Heart right ventricle (tissue), 16 donors: ENCODE data around the gene RAD51B. TPM values are rescaled to one million over a fixed set of nuclear protein-coding genes. Genes with fewer than 3 reads are reported as not detected.
A peak's percentile ranks its signal among the peaks of the same experiment; 100 is the strongest.

Source experiments
- ATAC-seq, 8 donors: fragments of 200-7000 bp; cut with Tn5 transposase; one replicate each; pipeline ENCODE4 v1.9.1; 2020; ENCODE audit warnings: mild to moderate bottlenecking in 8 of 8, moderate library complexity in 8 of 8, moderate number of reproducible peaks in 1 of 8
- DNase-seq, 2 donors: peaks; one replicate each; pipeline ENCODE4 v3.0.0-alpha.2; 2020
- H3K27ac ChIP-seq, 10 donors: fragments of 200-600 bp; sonication (generic) in 2 of 10; one replicate each; pipeline versions ENCODE4 v1.5.0 to v1.8.0; 2020 to 2022; ENCODE audit warnings: mild to moderate bottlenecking in 3 of 10
- H3K27me3 ChIP-seq, 7 donors: fragments of 200-600 bp; one replicate each; pipeline ENCODE4 v1.8.0; 2021 to 2022; ENCODE audit warnings: mild to moderate bottlenecking in 2 of 7
- H3K36me3 ChIP-seq, 9 donors: fragments of 200-600 bp; sonication (generic) in 1 of 9; one replicate each; pipeline versions ENCODE4 v1.5.0 to v1.8.0; 2020 to 2022; ENCODE audit warnings: mild to moderate bottlenecking in 2 of 9
- H3K4me1 ChIP-seq, 9 donors: fragments of 200-600 bp; sonication (generic) in 1 of 9; one replicate each; pipeline versions ENCODE4 v1.5.0 to v1.8.0; 2020 to 2022; ENCODE audit warnings: mild to moderate bottlenecking in 4 of 9
- H3K4me3 ChIP-seq, 10 donors: fragments of 200-600 bp; sonication (generic) in 2 of 10; one replicate each; pipeline versions ENCODE4 v1.5.0 to v1.8.0; 2020 to 2022; ENCODE audit warnings: mild to moderate bottlenecking in 7 of 10, moderate library complexity in 2 of 10
- H3K9me3 ChIP-seq, 11 donors: fragments of 200-600 bp in 10 of 11; sonication (generic) in 2 of 11; one replicate each; pipeline versions ENCODE4 v1.5.0 to v1.8.0; 2013 to 2022; ENCODE audit warnings: mild to moderate bottlenecking in 2 of 11, control low read depth in 1 of 11, moderate library complexity in 1 of 11
- CTCF ChIP-seq, 9 donors: fragments of 200-600 bp; sonication (generic) in 2 of 9; IDR thresholded peaks; one replicate each; pipeline versions ENCODE4 v1.5.0 to v1.8.0; 2021 to 2022; ENCODE audit warnings: antibody characterized with exemption in 9 of 9, mild to moderate bottlenecking in 5 of 9, moderate library complexity in 1 of 9
- WGBS, 2 donors: extraction: QIAGEN DNeasy Blood & Tissue Kit; methylation state at CpG; one replicate each; pipeline ENCODE4 v1.1.7; 2013; ENCODE audit warnings: inconsistent platforms in 1 of 2; 5-methylcytosine and 5-hydroxymethylcytosine counted together
- intact Hi-C, 10 donors: fragments of 100-400 bp; cut with DNase I; formaldehyde crosslinking; loops; one replicate each; pipeline versions ENCODE4 v1.11.1 to v1.14.2; 2022
- polyA plus RNA-seq, 2 donors: library from polyadenylated mRNA; stranded (reverse); fragments of 200-250 nt; gene quantifications; one replicate each; pipeline ENCODE4 v1.2.3, GENCODE V29; 2013
- total RNA-seq, 10 donors: library from RNA; stranded (reverse); fragmentation: NEBNext Ultra II Directional in 3 of 10; extraction: Animal tissue kit (Norgen Biotek cat#: 25700) in 3 of 10; gene quantifications; one replicate each; pipeline versions ENCODE4 v1.2.1 to v1.2.4, GENCODE V29; 2021 to 2023
- donor health status: Arrhythmogenic right ventricular cardiomyopathy.
- donor health status: ischemic (EF 13 %, LVEDD 7.1; RV severe dilation, severe dysfunction).
- donor health status: healthy with polysubstance abuse.
- donor health status: DM: no; HTN: yes; CAD: no.
- donor health status: DM: no; HTN: no; CAD: no.
- donor health status: ischemic (EF 25% LVEDD 6.9; RV normal size, moderate dysfunction).
- donor health status: ischemic (EF 25% LVEDD 5.7; RV mildly dilated, moderate dysfunction).
- donor health status: healthy.
- donor health status: DM: yes; HTN: yes; CAD: no.
- donor health status: Ischemic cardiomyopathy.
- donor health status: ischemic (EF 35%, LVEDD 5.7; RV mildly dilated, moderate dysfunction).
- donor health status: nonischemic (EF 11% LVEDD 7.7; RV severe dilation, severe dysfunction).
- donor health status: DM: yes; HTN: yes; CAD: no.
- donor health status: PGD.
- donor health status: ischemic (EF 29% LVEDD 5.4; RV normal size, mild dysfunction).
- donor health status: nonischemic (EF 23%, LVEDD 6.1; RV moderate dilation, normal function).

The RAD51B gene
- total and polyA plus RNA-seq, 12 donors = 0.88 to 8.6 (median 3.5) TPM

- H3K4me1 ChIP-seq = peaks cover 7 to 34% (median 17%) of the 10 kb centered on the region in 9 donors
- DNase-seq (no peak), ATAC-seq (no peak)
- 73 to 77% methylated on average over 2 of the region's 2 CpGs for WGBS, 2 donors
- H3K36me3 ChIP-seq = no peaks in the 10 kb centered on the region
- intact Hi-C loops = no loop called here
- H3K9me3 ChIP-seq = no peaks in the 10 kb centered on the region
- TF ChIP-seq CTCF (IDR thresholded peaks at IDR 0.05) = no peak
- H3K4me3 ChIP-seq = no peak overlapping the region
- H3K27ac ChIP-seq = peak overlapping the region in 1 of 10 donors; percentile 25
- no peaks in the 10 kb centered on the region for H3K27me3 ChIP-seq
These were observed 316.0 kb downstream of the RAD51B start for GRCh38 chr14:68135566-68135965.

GRCh38 chr14:68137704-68138619 lies 318.4 kb downstream of the RAD51B start:
- H3K4me3 ChIP-seq = no peak overlapping the region
- 80% methylated on average over 3 of the region's 3 CpGs for WGBS, 2 donors

DNA sequence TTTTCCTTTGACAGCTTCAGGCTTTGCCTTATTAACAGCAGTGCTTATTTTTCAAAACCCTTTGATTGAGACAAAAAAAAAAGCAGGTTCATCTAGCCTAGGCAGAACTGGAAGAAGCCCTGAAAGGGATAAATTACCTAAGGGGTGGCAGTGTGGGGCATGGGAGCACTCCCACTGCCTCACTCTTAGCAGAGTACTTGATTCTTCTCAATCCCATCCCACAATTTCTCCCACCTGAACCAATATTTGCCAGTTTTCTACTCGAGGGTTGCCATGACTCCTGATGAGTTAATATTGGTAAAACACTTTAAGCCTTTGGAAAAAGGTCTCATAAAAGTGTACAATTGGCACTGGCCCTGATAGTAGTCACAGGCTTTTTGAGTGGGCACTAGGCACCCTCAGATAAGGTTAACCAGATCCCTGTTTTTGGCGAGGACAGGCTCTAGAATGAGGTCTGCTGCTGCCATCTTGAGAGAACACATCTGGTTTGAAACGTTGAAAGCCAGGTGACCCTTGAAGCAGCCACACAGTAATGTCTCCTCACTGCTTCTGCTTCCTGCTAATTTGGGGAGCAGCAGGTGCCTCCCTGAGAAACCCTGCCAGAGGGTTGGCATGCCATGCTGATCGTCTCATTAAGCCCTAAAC lies 320.0 kb downstream of the RAD51B start:
- no peak overlapping the region for H3K4me3 ChIP-seq
- no peaks in the 10 kb centered on the region for H3K36me3 ChIP-seq
- peak overlapping the region in 9 of 10 donors; percentile 5 to 78 (median 53) for H3K27ac ChIP-seq
- ATAC-seq (no peak), DNase-seq (no peak)
- intact Hi-C loops = loop anchor here in 5 of 10 donors (5.0 to 10.0 kb wide), 5 partner anchors 103 to 675 kb away; no protein-coding TSS in a partner anchor
- WGBS, 2 donors = 64% methylated on average over 4 of the region's 4 CpGs
- no peaks in the 10 kb centered on the region for H3K9me3 ChIP-seq
- TF ChIP-seq CTCF (IDR thresholded peaks at IDR 0.05) = no peak
- peaks cover 15 to 67% (median 41%) of the 10 kb centered on the region in 9 donors for H3K4me1 ChIP-seq
- H3K27me3 ChIP-seq = no peaks in the 10 kb centered on the region

More at GRCh38 chr14:68137704-68138619, 318.4 kb downstream of the RAD51B start:
- peak overlapping the region in 3 of 10 donors; percentile 6 to 34 (median 23) for H3K27ac ChIP-seq
- no peaks in the 10 kb centered on the region for H3K9me3 ChIP-seq
- DNase-seq (peak in 1 of 2 donors; percentile 6), ATAC-seq (peak; percentile 30 to 84 (median 46))
- H3K4me1 ChIP-seq = peaks cover 7 to 51% (median 25%) of the 10 kb centered on the region in 9 donors
- TF ChIP-seq CTCF (IDR thresholded peaks at IDR 0.05) = no peak
- H3K36me3 ChIP-seq = no peaks in the 10 kb centered on the region
- no peaks in the 10 kb centered on the region for H3K27me3 ChIP-seq
- intact Hi-C loops = no loop called here

DNA sequence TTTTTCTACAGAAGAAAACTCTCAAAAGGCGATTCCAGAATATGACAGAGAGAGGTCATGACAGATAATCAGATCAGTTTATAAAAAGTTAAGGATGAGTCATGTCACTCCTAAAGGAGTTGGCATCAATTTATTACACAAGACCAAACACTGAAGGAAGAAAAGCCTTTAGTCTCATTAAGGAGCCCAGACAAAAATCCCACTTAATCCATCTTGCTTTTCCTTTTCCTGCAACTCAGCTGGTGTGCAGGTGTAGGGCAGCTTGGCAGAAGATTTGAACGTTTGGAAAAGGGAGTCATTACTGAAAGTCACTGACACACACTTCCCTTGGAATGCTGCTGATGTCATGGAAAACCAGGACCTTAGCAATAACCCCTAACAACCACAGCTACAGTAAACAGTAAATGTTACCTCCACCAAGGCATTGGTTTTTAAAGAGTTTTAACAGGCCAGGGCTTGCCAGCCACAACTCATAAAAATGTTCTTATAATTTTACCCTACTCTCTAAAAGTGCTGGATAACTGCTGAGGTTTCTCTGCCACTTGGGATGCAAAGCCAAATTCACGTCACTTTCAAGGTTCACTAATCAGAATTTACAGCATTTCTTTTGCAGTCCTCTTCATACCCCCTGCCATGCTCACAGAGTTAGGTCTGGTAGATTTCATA lies 320.6 kb downstream of the RAD51B start:
- intact Hi-C loops = loop anchor here in 5 of 10 donors (5.0 to 10.0 kb wide), 5 partner anchors 102 to 675 kb away; no protein-coding TSS in a partner anchor
- ATAC-seq (peak; percentile 25 to 77 (median 60)), DNase-seq (peak in 1 of 2 donors; percentile 72)
- Histone ChIP-seq H3K4me3 (no peak overlapping the region), H3K27me3 (no peaks in the 10 kb centered on the region), H3K27ac (peak overlapping the region; percentile 6 to 78 (median 52)), H3K4me1 (peaks cover 15 to 74% (median 45%) of the 10 kb centered on the region in 9 donors), H3K9me3 (no peaks in the 10 kb centered on the region), H3K36me3 (no peaks in the 10 kb centered on the region)
- no peak for TF ChIP-seq CTCF (IDR thresholded peaks at IDR 0.05)
- WGBS, 2 donors = 37 to 44% methylated on average over 3 of the region's 3 CpGs
